Kidney (tissue), 22 donors: ENCODE data around the gene CLCN3. TPM values are rescaled to one million over a fixed set of nuclear protein-coding genes. Genes with fewer than 3 reads are reported as not detected.
A peak's percentile ranks its signal among the peaks of the same experiment; 100 is the strongest.
"Not testable (repeated sequence)": the region's sequence is repeated elsewhere in the genome, so short reads cannot be mapped to it uniquely, and the experiment has no call there.

Source experiments
- DNase-seq, 5 donors: peaks; one replicate each; pipeline ENCODE4 v3.0.0-alpha.2; 2013 to 2020
- FAIRE-seq: peaks from 2 replicates; lab custom pipeline; 2012; peaks lifted over from hg19 to GRCh38; lab: Jason Lieb, UNC
- H3K27ac ChIP-seq, 2 donors: one replicate each; pipeline ENCODE4 v1.7.0; 2013; ENCODE audit warnings: low read depth in 2 of 2, low read length in 2 of 2, inconsistent platforms in 1 of 2
- H3K27me3 ChIP-seq: one replicate; pipeline ENCODE4 v1.7.1; 2013; ENCODE audit warnings: low read length, inconsistent platforms; ENCODE audit not compliant: control insufficient read depth, insufficient read depth
- H3K36me3 ChIP-seq, 3 donors: one replicate each; pipeline versions ENCODE4 v1.7.0 to v1.7.1; 2013; ENCODE audit warnings: low read length in 3 of 3, control low read depth in 1 of 3, inconsistent platforms in 1 of 3; ENCODE audit not compliant: insufficient read depth in 3 of 3, control insufficient read depth in 2 of 3
- H3K4me1 ChIP-seq, 3 donors: one replicate each; pipeline versions ENCODE4 v1.7.0 to v1.7.1; 2013; ENCODE audit warnings: low read length in 3 of 3, inconsistent platforms in 1 of 3, low read depth in 1 of 3; ENCODE audit not compliant: control insufficient read depth in 2 of 3, insufficient read depth in 2 of 3
- H3K4me3 ChIP-seq, 3 donors: one replicate each; pipeline versions ENCODE4 v1.7.0 to v1.8.1; 2013; ENCODE audit warnings: low read length in 3 of 3, control low read depth in 1 of 3, inconsistent platforms in 1 of 3
- H3K9ac ChIP-seq, 3 donors: one replicate each; pipeline versions ENCODE4 v1.7.0 to v1.7.1; 2013; ENCODE audit warnings: low read length in 3 of 3, control low read depth in 1 of 3, inconsistent platforms in 1 of 3
- H3K9me3 ChIP-seq, 3 donors: one replicate each; pipeline versions ENCODE4 v1.7.0 to v1.7.1; 2013; ENCODE audit warnings: low read length in 3 of 3, control low read depth in 1 of 3, inconsistent platforms in 1 of 3; ENCODE audit not compliant: control insufficient read depth in 2 of 3, insufficient read depth in 1 of 3
- intact Hi-C: fragments of 100-400 bp; cut with DNase I; formaldehyde crosslinking; loops from one replicate; pipeline ENCODE4 v1.11.1; 2022
- long read RNA-seq, 10 donors: library from polyadenylated mRNA in 1 of 10; unstranded in 1 of 10; transcript quantifications; one replicate each; pipeline ENCODE4 v2.0.0 and lab custom pipeline, GENCODE V29; 2021 to 2026
- polyA plus RNA-seq: library from polyadenylated mRNA; stranded (reverse); fragments of 350-450 nt; fragmentation: Illumina TruSeq; extraction: RNeasy Lipid Tissue Mini Kit (QIAGEN cat#74804); gene quantifications from one replicate; pipeline ENCODE4 v1.2.3, GENCODE V29; 2014; ENCODE audit warnings: low read depth, low replicate concordance; ENCODE audit not compliant: insufficient read depth
- total RNA-seq: library from RNA; stranded (reverse); fragmentation: NEBNext Ultra II Directional; extraction: Animal tissue kit (Norgen Biotek cat#: 25700); gene quantifications from one replicate; pipeline ENCODE4 v1.2.1, GENCODE V29; 2021
- TF ChIP-seq, protein P1 (sequence below): IDR thresholded peaks from 3 replicates; pipeline ENCODE4 v1.5.1; 2012; ENCODE audit warnings: mild to moderate bottlenecking, moderate library complexity, borderline replicate concordance; ENCODE audit not compliant: insufficient read depth; ENCODE audit errors: extremely low read depth
- donor health status: control.
- donor health status: control.
- donor health status: control.
- donor health status: control.
- donor health status: control.
- donor health status: DM: yes; HTN: yes; CAD: no.
- donor health status: Normal renal cell carcinoma (clear cell type).

The CLCN3 gene
- total RNA-seq (70.2 TPM), polyA plus RNA-seq (16.6 TPM)
- long read RNA-seq, donor 1, full-length matches to known transcripts = 5 of 14 reads
- long read RNA-seq, donor 1, partial matches to known transcripts = 9 of 14 reads
- long read RNA-seq, donor 1, other reads (novel, unspliced or antisense) = 0 of 14 reads
- long read RNA-seq, donor 2, full-length matches to known transcripts = 5 of 13 reads
- long read RNA-seq, donor 2, partial matches to known transcripts = 8 of 13 reads
- long read RNA-seq, donor 2, other reads (novel, unspliced or antisense) = 0 of 13 reads
- long read RNA-seq, donor 3, full-length matches to known transcripts = 3 of 3 reads
- long read RNA-seq, donor 3, partial matches to known transcripts = 0 of 3 reads
- long read RNA-seq, donor 3, other reads (novel, unspliced or antisense) = 0 of 3 reads
- long read RNA-seq, donor 4, full-length matches to known transcripts = 2 of 17 reads
- long read RNA-seq, donor 4, partial matches to known transcripts = 15 of 17 reads
- long read RNA-seq, donor 4, other reads (novel, unspliced or antisense) = 0 of 17 reads
- long read RNA-seq, donor 5 = 0 reads
- long read RNA-seq, donor 6, full-length matches to known transcripts = 2 of 2 reads
- long read RNA-seq, donor 6, partial matches to known transcripts = 0 of 2 reads
- long read RNA-seq, donor 6, other reads (novel, unspliced or antisense) = 0 of 2 reads
- long read RNA-seq, donor 7, full-length matches to known transcripts = 24 of 37 reads
- long read RNA-seq, donor 7, partial matches to known transcripts = 2 of 37 reads
- long read RNA-seq, donor 7, other reads (novel, unspliced or antisense) = 11 of 37 reads
- long read RNA-seq, donor 8, full-length matches to known transcripts = 5 of 5 reads
- long read RNA-seq, donor 8, partial matches to known transcripts = 0 of 5 reads
- long read RNA-seq, donor 8, other reads (novel, unspliced or antisense) = 0 of 5 reads
- long read RNA-seq, donor 9, full-length matches to known transcripts = 2 of 2 reads
- long read RNA-seq, donor 9, partial matches to known transcripts = 0 of 2 reads
- long read RNA-seq, donor 9, other reads (novel, unspliced or antisense) = 0 of 2 reads
- long read RNA-seq, donor 10, full-length matches to known transcripts = 6 of 11 reads
- long read RNA-seq, donor 10, partial matches to known transcripts = 5 of 11 reads
- long read RNA-seq, donor 10, other reads (novel, unspliced or antisense) = 0 of 11 reads

DNA sequence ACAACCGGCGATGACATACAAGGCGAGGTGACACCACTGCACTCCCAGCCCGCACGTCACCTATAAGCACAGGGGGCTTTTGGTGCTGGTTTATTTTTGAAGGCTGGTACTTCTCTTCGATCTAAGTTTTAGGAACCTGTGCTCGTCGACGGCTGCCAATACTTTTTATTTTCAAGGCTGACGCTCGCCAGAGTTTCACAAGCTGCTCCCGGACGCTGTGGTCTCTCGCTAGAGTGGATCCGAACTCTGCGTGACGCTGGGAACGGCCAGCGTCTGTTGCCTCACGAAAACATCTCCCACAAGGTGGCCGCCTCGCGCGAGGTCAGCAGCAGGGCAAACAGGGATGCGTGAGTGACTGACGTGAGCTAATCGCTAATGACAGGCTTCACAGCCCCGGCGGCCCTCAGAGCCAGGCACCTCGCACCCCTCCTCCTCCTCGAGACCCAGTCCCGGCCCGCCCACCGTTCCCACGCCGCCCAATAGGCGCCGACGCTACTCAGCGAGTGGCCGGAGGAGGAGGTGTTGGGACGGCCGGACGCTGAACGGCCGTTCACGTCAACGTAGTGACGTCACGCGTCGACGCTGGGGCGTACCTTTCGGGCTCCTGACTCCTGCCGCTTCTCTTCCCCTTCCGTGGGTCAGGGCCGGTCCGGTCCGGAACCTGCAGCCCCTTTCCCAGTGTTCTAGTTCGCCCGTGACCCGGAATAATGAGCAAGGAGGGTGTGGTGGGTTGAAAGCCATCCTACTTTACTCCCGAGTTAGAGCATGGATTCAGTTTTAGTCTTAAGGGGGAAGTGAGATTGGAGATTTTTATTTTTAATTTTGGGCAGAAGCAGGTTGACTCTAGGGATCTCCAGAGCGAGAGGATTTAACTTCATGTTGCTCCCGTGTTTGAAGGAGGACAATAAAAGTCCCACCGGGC is at the start of gene CLCN3:
TSS of gene CLCN3 (plus strand) at position 621 of the 922 bp plus-strand sequence. CDS start 15,351 bp downstream, outside the sequence.
- FAIRE-seq = peak; percentile 96
- H3K9ac ChIP-seq = peak within 1 kb of the TSS; percentile 93 to 100 (median 98)

GRCh38 chr4:169571012-169571411 is 49.4 kb upstream of the CLCN3 start:
- H3K4me1 ChIP-seq, H3K27ac ChIP-seq, H3K4me3 ChIP-seq, FAIRE-seq, H3K27me3 ChIP-seq, DNase-seq, H3K9ac ChIP-seq, H3K9me3 ChIP-seq, intact Hi-C loops: not testable (repeated sequence)
- H3K36me3 ChIP-seq = peaks cover 0 to 26% (median 5%) of the 10 kb centered on the region in 3 donors

More for the DNA sequence above, at the start of gene CLCN3:
- Histone ChIP-seq H3K4me3 (peak within 1 kb of the TSS; percentile 77 to 99 (median 82)), H3K27me3 (no peaks in the 10 kb centered on the region), H3K9me3 (no peaks in the 10 kb centered on the region), H3K36me3 (no peaks in the 10 kb centered on the region), H3K27ac (peak within 1 kb of the TSS; percentile 97 to 99), H3K4me1 (peaks cover 2 to 3% (median 2%) of the 10 kb centered on the region in 3 donors)
- peak; percentile 98 to 100 (median 98) for DNase-seq
- intact Hi-C loops = no loop called here
- TF ChIP-seq, protein P1, sequence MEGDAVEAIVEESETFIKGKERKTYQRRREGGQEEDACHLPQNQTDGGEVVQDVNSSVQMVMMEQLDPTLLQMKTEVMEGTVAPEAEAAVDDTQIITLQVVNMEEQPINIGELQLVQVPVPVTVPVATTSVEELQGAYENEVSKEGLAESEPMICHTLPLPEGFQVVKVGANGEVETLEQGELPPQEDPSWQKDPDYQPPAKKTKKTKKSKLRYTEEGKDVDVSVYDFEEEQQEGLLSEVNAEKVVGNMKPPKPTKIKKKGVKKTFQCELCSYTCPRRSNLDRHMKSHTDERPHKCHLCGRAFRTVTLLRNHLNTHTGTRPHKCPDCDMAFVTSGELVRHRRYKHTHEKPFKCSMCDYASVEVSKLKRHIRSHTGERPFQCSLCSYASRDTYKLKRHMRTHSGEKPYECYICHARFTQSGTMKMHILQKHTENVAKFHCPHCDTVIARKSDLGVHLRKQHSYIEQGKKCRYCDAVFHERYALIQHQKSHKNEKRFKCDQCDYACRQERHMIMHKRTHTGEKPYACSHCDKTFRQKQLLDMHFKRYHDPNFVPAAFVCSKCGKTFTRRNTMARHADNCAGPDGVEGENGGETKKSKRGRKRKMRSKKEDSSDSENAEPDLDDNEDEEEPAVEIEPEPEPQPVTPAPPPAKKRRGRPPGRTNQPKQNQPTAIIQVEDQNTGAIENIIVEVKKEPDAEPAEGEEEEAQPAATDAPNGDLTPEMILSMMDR = peak; percentile 22

- Histone ChIP-seq H3K4me3 (no peak overlapping the region), H3K9ac (no peak overlapping the region), H3K9me3 (no peaks in the 10 kb centered on the region), H3K27ac (no peak overlapping the region), H3K4me1 (no peaks in the 10 kb centered on the region), H3K36me3 (peaks cover 0 to 26% (median 6%) of the 10 kb centered on the region in 3 donors), H3K27me3 (no peaks in the 10 kb centered on the region)
- no peak for DNase-seq
- TF ChIP-seq, protein P1 = no peak
- intact Hi-C loops = no loop called here
- FAIRE-seq = no peak
Measured at GRCh38 chr4:169571435-169571834, 48.9 kb upstream of the CLCN3 start.
